HG03457 (cell line): Measurements from ENCODE around the gene C1QC.

Experiments
- ATAC-seq: cut with Tn5 transposase; IDR thresholded peaks from one replicate; pipeline ENCODE4 v1.9.1; 2021; ENCODE audit warnings: moderate number of reproducible peaks; ENCODE audit not compliant: unreplicated experiment

C1QC gene

GRCh38 chr1:22676916-22677583 is 33.6 kb downstream of the C1QC start:
- ATAC-seq, result no peak

DNA sequence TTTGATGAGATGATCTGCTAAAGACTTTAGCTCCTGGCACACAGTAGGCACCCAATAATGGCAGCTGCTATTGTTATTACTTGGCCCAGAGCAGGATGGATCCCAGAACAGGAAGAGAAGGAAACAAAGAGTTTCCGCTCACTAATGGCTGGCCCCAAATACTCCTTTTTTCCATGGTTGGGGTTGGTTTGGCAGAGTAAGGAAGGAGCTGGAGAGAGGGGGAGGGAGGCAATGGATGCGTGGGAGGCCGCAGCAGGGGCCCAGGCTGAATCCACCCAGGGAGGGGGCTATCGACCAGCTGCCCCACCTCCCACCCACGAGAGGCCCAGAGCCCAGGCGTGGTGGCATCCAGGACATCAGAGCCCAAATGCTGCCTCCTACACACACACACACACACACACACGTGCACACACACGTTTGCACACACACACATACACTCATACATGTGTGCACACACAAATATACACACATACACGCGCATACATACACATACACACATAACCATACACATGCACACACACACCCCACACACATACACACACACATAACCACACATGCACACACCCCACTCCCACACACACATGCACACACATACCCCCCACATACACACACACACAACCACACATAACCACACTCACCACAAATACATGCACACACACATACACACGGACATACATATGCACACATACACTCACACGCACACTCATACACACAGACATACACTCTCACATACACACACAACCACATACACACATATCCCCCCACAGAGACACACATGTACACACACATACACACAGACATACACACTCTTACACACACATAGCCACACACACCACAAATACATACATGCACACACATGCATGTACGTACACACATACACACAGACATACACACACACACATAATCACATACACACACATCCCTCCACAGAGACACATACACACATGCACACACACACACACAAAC is 34.8 kb downstream of the C1QC start:
- no peak for ATAC-seq

GRCh38 chr1:22680726-22681125 is 37.3 kb downstream of the C1QC start:
- ATAC-seq, result no peak

GRCh38 chr1:22681556-22682276 is 38.3 kb downstream of the C1QC start:
- ATAC-seq, result no peak

GRCh38 chr1:22683547-22683946 is 40.1 kb downstream of the C1QC start:
- ATAC-seq, result no peak

GRCh38 chr1:22685591-22686059 is 42.2 kb downstream of the C1QC start:
- no peak for ATAC-seq

DNA sequence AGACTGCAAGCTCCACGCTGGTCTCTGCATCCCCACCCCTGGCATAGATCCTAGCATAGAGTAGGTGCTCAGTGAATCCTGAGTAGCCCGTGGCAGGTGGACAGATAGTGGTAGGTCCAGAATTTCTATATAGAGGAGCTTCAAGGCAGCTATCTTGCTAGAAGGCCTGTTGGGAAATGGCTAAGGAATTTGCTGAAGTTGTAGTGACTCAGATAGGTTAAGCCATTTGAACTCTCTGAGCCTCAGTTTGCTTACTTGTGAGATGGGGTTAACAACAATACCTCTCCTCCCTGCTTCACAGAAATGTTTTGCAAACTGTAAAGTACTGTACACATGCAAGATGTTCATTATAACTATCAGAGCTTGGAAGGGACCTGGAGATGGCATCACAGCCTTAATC is 43.8 kb downstream of the C1QC start:
- no peak for ATAC-seq

DNA sequence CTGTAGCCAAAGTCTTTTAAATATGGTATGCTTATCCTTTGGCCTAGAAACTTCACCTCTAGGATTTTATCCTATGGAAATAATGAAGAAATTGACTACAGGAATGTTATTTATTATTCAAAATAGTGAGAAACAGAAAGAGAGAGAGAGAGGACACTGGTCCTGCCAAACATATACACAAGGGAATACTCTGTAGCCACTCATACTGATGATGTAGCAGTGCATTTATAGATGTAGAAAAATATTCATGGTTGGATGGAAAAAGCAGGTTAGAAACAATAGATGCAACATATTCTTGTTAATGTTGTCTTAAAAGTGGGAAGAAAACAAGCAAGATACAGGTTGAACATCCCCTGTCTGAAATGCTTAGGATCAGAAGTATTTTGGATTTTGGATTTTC is 45.0 kb downstream of the C1QC start:
- ATAC-seq, result no peak

DNA sequence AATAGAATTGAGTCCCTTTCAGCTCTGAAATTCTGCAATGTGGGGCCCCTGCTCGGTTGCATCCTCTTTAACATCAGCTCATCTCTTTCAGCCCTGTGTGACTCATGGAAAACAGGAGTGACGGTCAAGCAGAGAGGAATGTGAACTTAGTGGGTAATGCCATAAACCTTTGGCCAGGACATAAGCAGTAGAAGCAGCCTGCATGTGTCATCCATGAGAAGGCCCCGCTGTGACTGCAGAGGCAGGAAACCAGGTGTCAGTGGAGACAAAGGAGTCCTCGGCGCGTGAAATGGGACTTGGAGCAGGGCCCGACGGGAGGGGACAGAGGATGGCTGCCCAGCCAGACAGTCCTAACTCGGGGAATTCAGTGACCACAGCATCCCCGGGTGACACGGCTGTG is 46.1 kb downstream of the C1QC start:
- no peak for ATAC-seq

- ATAC-seq, result no peak
Observed at GRCh38 chr1:22691031-22691753, 47.8 kb downstream of the C1QC start.

- no peak for ATAC-seq
Observed at GRCh38 chr1:22694172-22694571, 50.7 kb downstream of the C1QC start.

DNA sequence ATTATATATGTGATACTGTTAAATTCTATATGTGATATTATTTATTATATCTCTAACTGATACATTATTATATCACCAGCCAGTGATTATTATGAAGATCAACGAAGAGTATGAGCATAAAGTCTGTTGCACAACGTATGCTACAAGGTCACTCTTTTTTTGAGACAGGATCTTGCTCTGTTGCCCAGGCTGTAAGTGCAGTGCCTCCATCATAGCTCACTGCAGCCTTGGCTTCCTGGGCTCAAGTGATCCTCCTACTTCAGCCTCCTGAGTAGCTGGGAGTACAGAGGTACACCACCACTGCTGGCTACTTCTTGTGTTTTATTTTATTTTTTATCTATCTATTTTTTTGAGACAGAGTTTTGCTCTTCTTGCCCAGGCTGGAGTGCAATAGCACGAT is 53.2 kb downstream of the C1QC start:
- ATAC-seq, result no peak
